Measurements from ENCODE around the gene FBXO8.
A peak's percentile ranks its signal among the peaks of the same experiment; 100 is the strongest.
"Not testable (repeated sequence)": the region's sequence is repeated elsewhere in the genome, so short reads cannot be mapped to it uniquely, and the experiment has no call there.

Gene FBXO8

GRCh38 chr4:174283507-174284471 lies at the start of gene FBXO8, which contains the start of gene CEP44:
FBXO8 (minus strand) TSS chr4:174283667; CDS start chr4:174263092, 20,575 bp downstream.
CEP44 (plus strand) TSS chr4:174283911; CDS start chr4:174299122, 15,211 bp downstream.
- DNase-seq (ENCODE audit: low spot score): peak; percentile 90

- DNase-seq (ENCODE audit: low spot score): no peak
These were observed 49.5 kb upstream of the FBXO8 start for GRCh38 chr4:174332741-174333493.

- no peak for DNase-seq (ENCODE audit: low spot score)
These were observed 41.3 kb upstream of the FBXO8 start for GRCh38 chr4:174324725-174325124.

GRCh38 chr4:174324236-174324635 lies 40.8 kb upstream of the FBXO8 start:
- DNase-seq (ENCODE audit: low spot score): no peak

GRCh38 chr4:174320494-174321199 lies 37.2 kb upstream of the FBXO8 start:
- DNase-seq (ENCODE audit: low spot score): no peak

GRCh38 chr4:174318829-174319764 lies 35.6 kb upstream of the FBXO8 start:
- DNase-seq (ENCODE audit: low spot score): peak; percentile 31

GRCh38 chr4:174317531-174317930 lies 34.1 kb upstream of the FBXO8 start:
- no peak for DNase-seq (ENCODE audit: low spot score)

- DNase-seq (ENCODE audit: low spot score): no peak
These were observed 33.5 kb upstream of the FBXO8 start for GRCh38 chr4:174316954-174317353.

GRCh38 chr4:174316546-174316945 lies 33.1 kb upstream of the FBXO8 start:
- no peak for DNase-seq (ENCODE audit: low spot score)

- no peak for DNase-seq (ENCODE audit: low spot score)
These were observed 31.3 kb upstream of the FBXO8 start for GRCh38 chr4:174314770-174315169.

- DNase-seq (ENCODE audit: low spot score): no peak
These were observed 30.8 kb upstream of the FBXO8 start for GRCh38 chr4:174314274-174314673.

- DNase-seq (ENCODE audit: low spot score): no peak
These were observed 29.5 kb upstream of the FBXO8 start for GRCh38 chr4:174312993-174313392.

- DNase-seq (ENCODE audit: low spot score): no peak
These were observed 24.2 kb upstream of the FBXO8 start for GRCh38 chr4:174307694-174308093.

- no peak for DNase-seq (ENCODE audit: low spot score)
These were observed 22.5 kb upstream of the FBXO8 start for GRCh38 chr4:174305961-174306360.

- DNase-seq (ENCODE audit: low spot score): no peak
These were observed 21.2 kb upstream of the FBXO8 start for GRCh38 chr4:174304664-174305063.

GRCh38 chr4:174303687-174304086 lies 20.2 kb upstream of the FBXO8 start:
- DNase-seq (ENCODE audit: low spot score): no peak

GRCh38 chr4:174295142-174295541 lies 11.7 kb upstream of the FBXO8 start:
- DNase-seq (ENCODE audit: low spot score): not testable (repeated sequence)

- DNase-seq (ENCODE audit: low spot score): not testable (repeated sequence)
These were observed 11.2 kb upstream of the FBXO8 start for GRCh38 chr4:174294641-174295040.

- no peak for DNase-seq (ENCODE audit: low spot score)
These were observed 9.0 kb upstream of the FBXO8 start for GRCh38 chr4:174292473-174292872.

- no peak for DNase-seq (ENCODE audit: low spot score)
These were observed 3.4 kb upstream of the FBXO8 start for GRCh38 chr4:174286870-174287269.

GRCh38 chr4:174284487-174284886 lies 1.0 kb upstream of the FBXO8 start:
- no peak for DNase-seq (ENCODE audit: low spot score)
